ENCODE results near the gene PYGO1. TPM values are rescaled to one million over a fixed set of nuclear protein-coding genes. Genes with fewer than 3 reads are reported as not detected.

PYGO1 gene
- total and polyA plus RNA-seq, 2 of the 8 experiments (the other 6 are each of a cell fraction or from before 2014, with no cell fraction given), result 0.50 to 1.1 TPM

DNA sequence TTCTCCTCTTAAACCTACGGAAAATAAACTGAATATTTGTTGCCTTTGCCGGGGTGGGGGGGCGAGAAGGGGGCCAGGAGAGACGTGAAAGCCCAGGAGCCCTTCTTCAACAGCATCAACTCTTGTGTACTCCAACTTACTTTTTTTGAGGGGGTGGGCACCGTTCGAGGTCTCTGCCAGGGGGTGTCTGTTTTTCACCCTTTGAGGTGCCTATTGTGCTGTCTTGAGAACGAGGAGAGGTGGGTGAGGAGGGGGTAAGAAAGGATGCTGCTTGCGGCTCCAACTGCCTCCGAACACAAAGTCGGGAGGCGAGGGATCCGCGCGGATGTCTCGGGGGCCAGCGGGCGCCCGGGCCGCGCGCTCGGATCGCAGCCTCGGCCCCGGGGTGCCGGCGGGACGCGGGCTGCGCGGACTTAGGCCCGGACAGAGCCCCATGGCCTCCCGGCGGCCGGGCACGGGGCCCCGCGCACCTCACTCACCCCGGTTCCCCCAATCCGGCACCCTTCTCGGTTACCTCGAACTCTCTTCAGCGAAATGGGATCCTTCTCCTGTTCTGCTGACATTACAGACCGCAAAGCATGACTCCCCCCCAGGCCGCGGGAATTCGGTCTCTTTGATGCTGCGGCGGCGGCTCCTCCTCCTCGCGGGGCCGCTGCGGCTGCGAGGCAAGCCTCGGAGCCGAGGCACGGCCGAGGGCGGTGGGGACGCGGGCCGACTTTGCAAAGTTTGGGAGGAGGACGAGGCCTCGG lies 650 bp downstream of the PYGO1 start (continued):
- TF ChIP-seq, protein P1, sequence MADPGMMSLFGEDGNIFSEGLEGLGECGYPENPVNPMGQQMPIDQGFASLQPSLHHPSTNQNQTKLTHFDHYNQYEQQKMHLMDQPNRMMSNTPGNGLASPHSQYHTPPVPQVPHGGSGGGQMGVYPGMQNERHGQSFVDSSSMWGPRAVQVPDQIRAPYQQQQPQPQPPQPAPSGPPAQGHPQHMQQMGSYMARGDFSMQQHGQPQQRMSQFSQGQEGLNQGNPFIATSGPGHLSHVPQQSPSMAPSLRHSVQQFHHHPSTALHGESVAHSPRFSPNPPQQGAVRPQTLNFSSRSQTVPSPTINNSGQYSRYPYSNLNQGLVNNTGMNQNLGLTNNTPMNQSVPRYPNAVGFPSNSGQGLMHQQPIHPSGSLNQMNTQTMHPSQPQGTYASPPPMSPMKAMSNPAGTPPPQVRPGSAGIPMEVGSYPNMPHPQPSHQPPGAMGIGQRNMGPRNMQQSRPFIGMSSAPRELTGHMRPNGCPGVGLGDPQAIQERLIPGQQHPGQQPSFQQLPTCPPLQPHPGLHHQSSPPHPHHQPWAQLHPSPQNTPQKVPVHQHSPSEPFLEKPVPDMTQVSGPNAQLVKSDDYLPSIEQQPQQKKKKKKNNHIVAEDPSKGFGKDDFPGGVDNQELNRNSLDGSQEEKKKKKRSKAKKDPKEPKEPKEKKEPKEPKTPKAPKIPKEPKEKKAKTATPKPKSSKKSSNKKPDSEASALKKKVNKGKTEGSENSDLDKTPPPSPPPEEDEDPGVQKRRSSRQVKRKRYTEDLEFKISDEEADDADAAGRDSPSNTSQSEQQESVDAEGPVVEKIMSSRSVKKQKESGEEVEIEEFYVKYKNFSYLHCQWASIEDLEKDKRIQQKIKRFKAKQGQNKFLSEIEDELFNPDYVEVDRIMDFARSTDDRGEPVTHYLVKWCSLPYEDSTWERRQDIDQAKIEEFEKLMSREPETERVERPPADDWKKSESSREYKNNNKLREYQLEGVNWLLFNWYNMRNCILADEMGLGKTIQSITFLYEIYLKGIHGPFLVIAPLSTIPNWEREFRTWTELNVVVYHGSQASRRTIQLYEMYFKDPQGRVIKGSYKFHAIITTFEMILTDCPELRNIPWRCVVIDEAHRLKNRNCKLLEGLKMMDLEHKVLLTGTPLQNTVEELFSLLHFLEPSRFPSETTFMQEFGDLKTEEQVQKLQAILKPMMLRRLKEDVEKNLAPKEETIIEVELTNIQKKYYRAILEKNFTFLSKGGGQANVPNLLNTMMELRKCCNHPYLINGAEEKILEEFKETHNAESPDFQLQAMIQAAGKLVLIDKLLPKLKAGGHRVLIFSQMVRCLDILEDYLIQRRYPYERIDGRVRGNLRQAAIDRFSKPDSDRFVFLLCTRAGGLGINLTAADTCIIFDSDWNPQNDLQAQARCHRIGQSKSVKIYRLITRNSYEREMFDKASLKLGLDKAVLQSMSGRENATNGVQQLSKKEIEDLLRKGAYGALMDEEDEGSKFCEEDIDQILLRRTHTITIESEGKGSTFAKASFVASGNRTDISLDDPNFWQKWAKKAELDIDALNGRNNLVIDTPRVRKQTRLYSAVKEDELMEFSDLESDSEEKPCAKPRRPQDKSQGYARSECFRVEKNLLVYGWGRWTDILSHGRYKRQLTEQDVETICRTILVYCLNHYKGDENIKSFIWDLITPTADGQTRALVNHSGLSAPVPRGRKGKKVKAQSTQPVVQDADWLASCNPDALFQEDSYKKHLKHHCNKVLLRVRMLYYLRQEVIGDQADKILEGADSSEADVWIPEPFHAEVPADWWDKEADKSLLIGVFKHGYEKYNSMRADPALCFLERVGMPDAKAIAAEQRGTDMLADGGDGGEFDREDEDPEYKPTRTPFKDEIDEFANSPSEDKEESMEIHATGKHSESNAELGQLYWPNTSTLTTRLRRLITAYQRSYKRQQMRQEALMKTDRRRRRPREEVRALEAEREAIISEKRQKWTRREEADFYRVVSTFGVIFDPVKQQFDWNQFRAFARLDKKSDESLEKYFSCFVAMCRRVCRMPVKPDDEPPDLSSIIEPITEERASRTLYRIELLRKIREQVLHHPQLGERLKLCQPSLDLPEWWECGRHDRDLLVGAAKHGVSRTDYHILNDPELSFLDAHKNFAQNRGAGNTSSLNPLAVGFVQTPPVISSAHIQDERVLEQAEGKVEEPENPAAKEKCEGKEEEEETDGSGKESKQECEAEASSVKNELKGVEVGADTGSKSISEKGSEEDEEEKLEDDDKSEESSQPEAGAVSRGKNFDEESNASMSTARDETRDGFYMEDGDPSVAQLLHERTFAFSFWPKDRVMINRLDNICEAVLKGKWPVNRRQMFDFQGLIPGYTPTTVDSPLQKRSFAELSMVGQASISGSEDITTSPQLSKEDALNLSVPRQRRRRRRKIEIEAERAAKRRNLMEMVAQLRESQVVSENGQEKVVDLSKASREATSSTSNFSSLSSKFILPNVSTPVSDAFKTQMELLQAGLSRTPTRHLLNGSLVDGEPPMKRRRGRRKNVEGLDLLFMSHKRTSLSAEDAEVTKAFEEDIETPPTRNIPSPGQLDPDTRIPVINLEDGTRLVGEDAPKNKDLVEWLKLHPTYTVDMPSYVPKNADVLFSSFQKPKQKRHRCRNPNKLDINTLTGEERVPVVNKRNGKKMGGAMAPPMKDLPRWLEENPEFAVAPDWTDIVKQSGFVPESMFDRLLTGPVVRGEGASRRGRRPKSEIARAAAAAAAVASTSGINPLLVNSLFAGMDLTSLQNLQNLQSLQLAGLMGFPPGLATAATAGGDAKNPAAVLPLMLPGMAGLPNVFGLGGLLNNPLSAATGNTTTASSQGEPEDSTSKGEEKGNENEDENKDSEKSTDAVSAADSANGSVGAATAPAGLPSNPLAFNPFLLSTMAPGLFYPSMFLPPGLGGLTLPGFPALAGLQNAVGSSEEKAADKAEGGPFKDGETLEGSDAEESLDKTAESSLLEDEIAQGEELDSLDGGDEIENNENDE (IDR thresholded peaks at IDR 0.05; ENCODE audit: insufficient replicate concordance, low read length), result no peak
- TF ChIP-seq EZH2 (IDR thresholded peaks at IDR 0.05; ENCODE audit: low read depth, low read length, severe bottlenecking), result peak; percentile 83
- no peak for TF ChIP-seq CHD2 (IDR thresholded peaks at IDR 0.05; ENCODE audit: low read length)
- no peak for TF ChIP-seq TAF7 (optimal IDR thresholded peaks at IDR 0.05; ENCODE audit: borderline replicate concordance, low read depth, low read length)
- TF ChIP-seq SP4 (IDR thresholded peaks at IDR 0.05; ENCODE audit: low read length), result no peak
- TF ChIP-seq, protein P2, sequence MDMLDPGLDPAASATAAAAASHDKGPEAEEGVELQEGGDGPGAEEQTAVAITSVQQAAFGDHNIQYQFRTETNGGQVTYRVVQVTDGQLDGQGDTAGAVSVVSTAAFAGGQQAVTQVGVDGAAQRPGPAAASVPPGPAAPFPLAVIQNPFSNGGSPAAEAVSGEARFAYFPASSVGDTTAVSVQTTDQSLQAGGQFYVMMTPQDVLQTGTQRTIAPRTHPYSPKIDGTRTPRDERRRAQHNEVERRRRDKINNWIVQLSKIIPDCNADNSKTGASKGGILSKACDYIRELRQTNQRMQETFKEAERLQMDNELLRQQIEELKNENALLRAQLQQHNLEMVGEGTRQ (IDR thresholded peaks at IDR 0.05; ENCODE audit: low read length), result no peak
- no peak for TF ChIP-seq GTF2F1 (IDR thresholded peaks at IDR 0.05; ENCODE audit: borderline replicate concordance, low read depth, low read length)
- TF ChIP-seq HDAC6 (IDR thresholded peaks at IDR 0.05; ENCODE audit: low read depth, low read length), result no peak
- no peak for TF ChIP-seq RXRA (IDR thresholded peaks at IDR 0.05; ENCODE audit: insufficient read depth, low read depth, low read length)
